ENCODE data around the gene RNASEH2A. TPM values are rescaled to one million over a fixed set of nuclear protein-coding genes. Genes with fewer than 3 reads are reported as not detected.

RNASEH2A gene
- total and polyA plus RNA-seq, 2 of the 13 experiments (the other 11 are each of a cell fraction or from before 2014, with no cell fraction given) = 25.1 to 35.8 TPM

GRCh38 chr19:12757544-12758274 lies 48.7 kb upstream of the RNASEH2A start (continued):
- TF ChIP-seq ZNF256 (CRISPR knock-in tag; conservative IDR thresholded peaks at IDR 0.05) = no peak
- peak; percentile 78; the same call in 1 of the 2 replicates for TF ChIP-seq NFKBIZ (CRISPR knock-in tag; IDR thresholded peaks at IDR 0.05)
- TF ChIP-seq ZNF510 (CRISPR knock-in tag; IDR thresholded peaks at IDR 0.05; ENCODE audit: low read depth) = no peak
- TF ChIP-seq ZNF607 (CRISPR knock-in tag; IDR thresholded peaks at IDR 0.05; ENCODE audit: borderline replicate concordance) = peak; percentile 43
- 0 out of 2 replicates have a peak, but pooled peaks have one; percentile 35 for TF ChIP-seq BHLHE40 (IDR thresholded peaks at IDR 0.05; ENCODE audit: low read length)
- no peak for TF ChIP-seq ZNF746 (CRISPR knock-in tag; IDR thresholded peaks at IDR 0.05)
- 0 out of 2 replicates have a peak, but pooled peaks have one; percentile 14 for TF ChIP-seq SOX5 (CRISPR knock-in tag; IDR thresholded peaks at IDR 0.05; ENCODE audit: borderline replicate concordance)
- no peak for TF ChIP-seq RBAK (CRISPR knock-in tag; IDR thresholded peaks at IDR 0.05)
- TF ChIP-seq SPEN (CRISPR knock-in tag; IDR thresholded peaks at IDR 0.05; ENCODE audit: low read depth) = peak; percentile 40; the same call in 1 of the 2 replicates
- no peak for TF ChIP-seq GFI1 (CRISPR knock-in tag; IDR thresholded peaks at IDR 0.05; ENCODE audit: borderline replicate concordance)
- TF ChIP-seq THAP11 (CRISPR knock-in tag; IDR thresholded peaks at IDR 0.05) = peak; percentile 52; the same call in 1 of the 2 replicates
- TF ChIP-seq PHF5A (CRISPR knock-in tag; IDR thresholded peaks at IDR 0.05; ENCODE audit: low read depth, unreplicated experiment) = no peak
- TF ChIP-seq AGO2 (optimal IDR thresholded peaks at IDR 0.05; ENCODE audit: low read depth, low read length) = peak; percentile 52
- no peak for TF ChIP-seq ZNF44 (CRISPR knock-in tag; IDR thresholded peaks at IDR 0.05)
- TF ChIP-seq ZNF337 (CRISPR knock-in tag; IDR thresholded peaks at IDR 0.05; ENCODE audit: borderline replicate concordance, low read depth) = no peak
- no peak for TF ChIP-seq TBX3 (IDR thresholded peaks at IDR 0.05; ENCODE audit: borderline replicate concordance)
- no peak for TF ChIP-seq FLYWCH1 (CRISPR knock-in tag; IDR thresholded peaks at IDR 0.05)
- TF ChIP-seq MIER3 (CRISPR knock-in tag; IDR thresholded peaks at IDR 0.05; ENCODE audit: borderline replicate concordance) = no peak
- no peak for TF ChIP-seq ZNF674 (CRISPR knock-in tag; IDR thresholded peaks at IDR 0.05; ENCODE audit: low read depth)
- TF ChIP-seq KLF12 (CRISPR knock-in tag; IDR thresholded peaks at IDR 0.05; ENCODE audit: borderline replicate concordance) = no peak
- TF ChIP-seq THAP8 (CRISPR knock-in tag; IDR thresholded peaks at IDR 0.05; ENCODE audit: borderline replicate concordance) = no peak
- no peak for TF ChIP-seq SNAPC2 (CRISPR knock-in tag; IDR thresholded peaks at IDR 0.05)
- TF ChIP-seq ZNF775 (CRISPR knock-in tag; IDR thresholded peaks at IDR 0.05; ENCODE audit: borderline replicate concordance) = no peak
- TF ChIP-seq RFXAP (CRISPR knock-in tag; IDR thresholded peaks at IDR 0.05; ENCODE audit: borderline replicate concordance) = no peak
- TF ChIP-seq ETV5 (CRISPR knock-in tag; IDR thresholded peaks at IDR 0.05; ENCODE audit: borderline replicate concordance) = no peak
- no peak for TF ChIP-seq POGK (CRISPR knock-in tag; conservative IDR thresholded peaks at IDR 0.05)
- no peak for TF ChIP-seq KLF15 (CRISPR knock-in tag; IDR thresholded peaks at IDR 0.05; ENCODE audit: borderline replicate concordance)
- no peak for TF ChIP-seq DBP (CRISPR knock-in tag; IDR thresholded peaks at IDR 0.05; ENCODE audit: not compliant biosample characterization)
- TF ChIP-seq CENPT (CRISPR knock-in tag; IDR thresholded peaks at IDR 0.05; ENCODE audit: low read depth) = no peak
